Measurements from ENCODE around the gene KIF22. TPM values are rescaled to one million over a fixed set of nuclear protein-coding genes. Genes with fewer than 3 reads are reported as not detected.

KIF22 gene
- total and polyA plus RNA-seq, 9 of the 15 experiments (the other 6 are each of a cell fraction or from before 2014, with no cell fraction given), result 8.7 to 232 (median 131) TPM

DNA sequence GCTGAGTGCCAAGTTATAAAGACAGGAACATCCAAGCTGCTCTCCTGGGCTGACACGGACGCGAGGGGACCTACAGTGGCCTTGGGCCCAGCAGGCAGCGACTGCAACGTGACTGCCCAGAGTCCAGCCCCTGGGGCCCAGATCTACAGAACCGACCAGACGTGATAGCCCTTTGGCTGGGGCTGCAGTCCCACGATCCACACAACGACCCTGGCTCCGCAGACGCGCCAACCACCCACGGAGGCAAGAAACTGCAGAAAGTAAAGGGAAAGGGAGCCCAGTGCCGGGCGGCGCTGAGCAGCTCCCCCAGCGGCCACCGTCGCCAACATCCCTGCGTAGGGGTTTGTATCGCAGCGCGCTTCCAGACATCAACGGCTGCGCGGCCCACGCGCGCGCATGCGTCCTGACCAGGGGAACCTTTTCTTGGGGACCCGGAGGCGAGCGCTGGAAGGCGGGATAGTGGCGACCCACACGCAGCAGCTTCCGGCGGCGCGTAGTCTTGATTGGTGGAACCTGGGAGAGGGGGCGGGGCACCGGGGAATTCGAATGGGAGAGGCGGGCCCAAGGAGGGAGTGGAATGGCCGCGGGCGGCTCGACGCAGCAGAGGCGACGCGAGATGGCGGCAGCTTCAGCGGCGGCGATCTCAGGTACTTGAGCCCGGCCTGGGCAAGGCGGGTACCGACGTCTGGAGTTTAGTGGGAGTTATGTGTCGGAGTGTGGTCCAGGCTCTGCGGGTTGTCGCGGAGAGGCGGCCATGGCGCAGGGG lies at the start of gene KIF22 (continued):
- peak; percentile 56 for TF ChIP-seq NR2C1 (IDR thresholded peaks at IDR 0.05)
- TF ChIP-seq NR2C1 (tag; IDR thresholded peaks at IDR 0.05), result peak; percentile 49; the same call in 1 of the 2 replicates
- peak; percentile 93 for TF ChIP-seq ZFX (CRISPR knock-in tag; IDR thresholded peaks at IDR 0.05)
- no peak for TF ChIP-seq XRCC3 (IDR thresholded peaks at IDR 0.05)
- TF ChIP-seq ZEB2 (IDR thresholded peaks at IDR 0.05), result peak; percentile 90; the same call in 1 of the 2 replicates
- TF ChIP-seq TCF3 (CRISPR knock-in tag; IDR thresholded peaks at IDR 0.05), result peak; percentile 4; the same call in 1 of the 2 replicates
- no peak for TF ChIP-seq ZSCAN29 (IDR thresholded peaks at IDR 0.05)
- peak; percentile 76 for TF ChIP-seq TARDBP (IDR thresholded peaks at IDR 0.05)
- 0 out of 2 replicates have a peak, but pooled peaks have one; percentile 29 for TF ChIP-seq SMAD3 (CRISPR knock-in tag; conservative IDR thresholded peaks at IDR 0.05)
- TF ChIP-seq SMAD1 (IDR thresholded peaks at IDR 0.05; ENCODE audit: low read depth, low read length, partially characterized antibody), result no peak
- no peak for TF ChIP-seq ETS2 (tag; IDR thresholded peaks at IDR 0.05; ENCODE audit: borderline replicate concordance, poor library complexity, severe bottlenecking)
- TF ChIP-seq GTF2B (IDR thresholded peaks at IDR 0.05; ENCODE audit: extremely low read depth, insufficient read length), result no peak
- TF ChIP-seq SAP30 (IDR thresholded peaks at IDR 0.05; ENCODE audit: borderline replicate concordance, insufficient read depth, low read depth, low read length, poor library complexity, severe bottlenecking), result peak; percentile 86
- TF ChIP-seq TFAP4 (CRISPR knock-in tag; IDR thresholded peaks at IDR 0.05; ENCODE audit: borderline replicate concordance), result peak; percentile 88; the same call in 1 of the 2 replicates
- TF ChIP-seq SP1 (CRISPR knock-in tag; IDR thresholded peaks at IDR 0.05), result peak; percentile 96
- TF ChIP-seq, protein P1, sequence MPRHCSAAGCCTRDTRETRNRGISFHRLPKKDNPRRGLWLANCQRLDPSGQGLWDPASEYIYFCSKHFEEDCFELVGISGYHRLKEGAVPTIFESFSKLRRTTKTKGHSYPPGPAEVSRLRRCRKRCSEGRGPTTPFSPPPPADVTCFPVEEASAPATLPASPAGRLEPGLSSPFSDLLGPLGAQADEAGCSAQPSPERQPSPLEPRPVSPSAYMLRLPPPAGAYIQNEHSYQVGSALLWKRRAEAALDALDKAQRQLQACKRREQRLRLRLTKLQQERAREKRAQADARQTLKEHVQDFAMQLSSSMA (CRISPR knock-in tag; IDR thresholded peaks at IDR 0.05), result no peak
- peak; percentile 41; the same call in 1 of the 2 replicates for TF ChIP-seq NFIC (IDR thresholded peaks at IDR 0.05)
- TF ChIP-seq PHF20 (IDR thresholded peaks at IDR 0.05; ENCODE audit: partially characterized antibody), result peak; percentile 52
- TF ChIP-seq ETV5 (CRISPR knock-in tag; IDR thresholded peaks at IDR 0.05; ENCODE audit: low read depth), result peak; percentile 66
- 0 out of 2 replicates have a peak, but pooled peaks have one; percentile 43 for TF ChIP-seq ZNF830 (CRISPR knock-in tag; IDR thresholded peaks at IDR 0.05)
- peak; percentile 30; the same call in 1 of the 2 replicates for TF ChIP-seq ETV1 (tag; conservative IDR thresholded peaks at IDR 0.05; ENCODE audit: low read depth)
- TF ChIP-seq PML (IDR thresholded peaks at IDR 0.05; ENCODE audit: low read length), result 0 out of 2 replicates have a peak, but pooled peaks have one; percentile 39
- peak; percentile 37 for TF ChIP-seq BCOR (IDR thresholded peaks at IDR 0.05)
- no peak for TF ChIP-seq ZKSCAN8 (CRISPR knock-in tag; IDR thresholded peaks at IDR 0.05)
- TF ChIP-seq HLTF (IDR thresholded peaks at IDR 0.05), result peak; percentile 20; the same call in 1 of the 2 replicates
- peak; percentile 28; the same call in 1 of the 2 replicates for TF ChIP-seq DPF2 (IDR thresholded peaks at IDR 0.05)
- TF ChIP-seq ARID1B (IDR thresholded peaks at IDR 0.05), result no peak; the same call in 1 of the 2 replicates
- peak; percentile 80; the same call in 1 of the 2 replicates for TF ChIP-seq KAT8 (IDR thresholded peaks at IDR 0.05; ENCODE audit: low read depth)

All from K562 (cell line).